Measurements from ENCODE around the gene RPL19. TPM values are rescaled to one million over a fixed set of nuclear protein-coding genes. Genes with fewer than 3 reads are reported as not detected.

RPL19 gene
- total and polyA plus RNA-seq, 8 donors, result 1,114 to 4,546 (median 2,476) TPM

- peaks cover 8 to 26% (median 22%) of the 10 kb centered on the region in 4 donors for H3K4me1 ChIP-seq
- intact Hi-C loops (cut with DNase I; ENCODE audit: low total_unique reads), result no loop called here
- peaks cover 9 to 98% (median 43%) of the 10 kb centered on the region in 3 donors for H3K27me3 ChIP-seq
- H3K27ac ChIP-seq, result no peak overlapping the region
- no peaks in the 10 kb centered on the region for H3K36me3 ChIP-seq
- H3K4me3 ChIP-seq, result no peak overlapping the region
- H3K9me3 ChIP-seq, result no peaks in the 10 kb centered on the region
- WGBS, 5 donors, result 33 to 79% (median 63%) methylated on average over 1 of the region's 1 CpG
- no peak for DNase-seq
- TF ChIP-seq POLR2A (IDR thresholded peaks at IDR 0.05) (no peak), POLR2AphosphoS5 (IDR thresholded peaks at IDR 0.05) (no peak)
These were observed 30.3 kb downstream of the RPL19 start for GRCh38 chr17:39230361-39230760.

- intact Hi-C loops (cut with DNase I; ENCODE audit: low total_unique reads), result no loop called here
- H3K27ac ChIP-seq, result no peak overlapping the region
- peak in 1 of 2 donors; percentile 58 for DNase-seq
- H3K36me3 ChIP-seq, result no peaks in the 10 kb centered on the region
- WGBS, 5 donors, result 50 to 82% (median 58%) methylated on average over 3 to 10 of the region's 10 CpGs
- peaks cover under 1 to 18% (median 14%) of the 10 kb centered on the region in 4 donors for H3K4me1 ChIP-seq
- H3K27me3 ChIP-seq, result peaks cover 3 to 96% (median 35%) of the 10 kb centered on the region in 3 donors
- H3K9me3 ChIP-seq, result no peaks in the 10 kb centered on the region
- no peak overlapping the region for H3K4me3 ChIP-seq
- TF ChIP-seq EP300 (IDR thresholded peaks at IDR 0.05) (no peak), POLR2A (IDR thresholded peaks at IDR 0.05) (no peak), POLR2AphosphoS5 (IDR thresholded peaks at IDR 0.05) (no peak), CTCF (IDR thresholded peaks at IDR 0.05) (no peak)
These were observed 31.0 kb downstream of the RPL19 start for GRCh38 chr17:39231091-39231561.

GRCh38 chr17:39231591-39232551 lies 31.8 kb downstream of the RPL19 start:
- peak; percentile 49 to 80 for DNase-seq
- Histone ChIP-seq H3K27ac (no peak overlapping the region), H3K4me3 (no peak overlapping the region), H3K4me1 (peaks cover 0 to 13% (median 9%) of the 10 kb centered on the region in 4 donors), H3K36me3 (no peaks in the 10 kb centered on the region), H3K27me3 (peaks cover 3 to 93% (median 31%) of the 10 kb centered on the region in 3 donors), H3K9me3 (no peaks in the 10 kb centered on the region)
- intact Hi-C loops (cut with DNase I; ENCODE audit: low total_unique reads), result no loop called here
- WGBS, 5 donors, result 9 to 17% (median 10%) methylated on average over 19 to 22 of the region's 22 CpGs
- no peak for TF ChIP-seq POLR2AphosphoS5 (IDR thresholded peaks at IDR 0.05)
- TF ChIP-seq POLR2A (IDR thresholded peaks at IDR 0.05), result no peak
- TF ChIP-seq CTCF (IDR thresholded peaks at IDR 0.05), result peak in 5 of 7 experiments; percentile 26 to 70 (median 56)
- no peak for TF ChIP-seq EP300 (IDR thresholded peaks at IDR 0.05)

GRCh38 chr17:39235555-39236449 lies 35.7 kb downstream of the RPL19 start:
- WGBS, 5 donors, result 31 to 36% (median 32%) methylated on average over 17 to 18 of the region's 18 CpGs
- H3K9me3 ChIP-seq, result no peaks in the 10 kb centered on the region
- no peak overlapping the region for H3K4me3 ChIP-seq
- peaks cover 0 to 92% (median 29%) of the 10 kb centered on the region in 3 donors for H3K27me3 ChIP-seq
- H3K27ac ChIP-seq, result no peak overlapping the region
- intact Hi-C loops (cut with DNase I; ENCODE audit: low total_unique reads), result no loop called here
- DNase-seq, result peak in 1 of 2 donors; percentile 75
- no peaks in the 10 kb centered on the region for H3K36me3 ChIP-seq
- TF ChIP-seq CTCF (IDR thresholded peaks at IDR 0.05) (peak in 2 of 7 experiments; percentile 7 to 36), POLR2AphosphoS5 (IDR thresholded peaks at IDR 0.05) (no peak)
- H3K4me1 ChIP-seq, result peaks cover 5 to 25% (median 19%) of the 10 kb centered on the region in 4 donors

Data from stomach (tissue), 9 donors.